HG02763 (cell line): ENCODE measurements around the gene TFB2M.
"Not testable (repeated sequence)": the region's sequence is repeated elsewhere in the genome, so short reads cannot be mapped to it uniquely, and the experiment has no call there.

Source experiments
- ATAC-seq: cut with Tn5 transposase; IDR thresholded peaks from one replicate; pipeline ENCODE4 v1.9.1; 2021; ENCODE audit warnings: mild to moderate bottlenecking, moderate library complexity; ENCODE audit not compliant: unreplicated experiment

Gene TFB2M

GRCh38 chr1:246566128-246566812, at the start of gene TFB2M, which contains the start of gene CNST:
Gene TFB2M, minus strand, starts transcription at chr1:246566261. Its CDS starts 123 bp downstream, at chr1:246566138.
Gene CNST, plus strand, starts transcription at chr1:246566456. Its CDS starts 25,107 bp downstream, at chr1:246591563.
- ATAC-seq: peak; percentile 96

GRCh38 chr1:246613096-246613758, 47.2 kb upstream of the TFB2M start:
- no peak for ATAC-seq

- ATAC-seq: no peak
These were observed 43.6 kb upstream of the TFB2M start for GRCh38 chr1:246609632-246610031.

GRCh38 chr1:246608616-246609376, 42.7 kb upstream of the TFB2M start:
- ATAC-seq: no peak

- ATAC-seq: no peak
These were observed 41.4 kb upstream of the TFB2M start for GRCh38 chr1:246607462-246607861.

- not testable (repeated sequence) for ATAC-seq
These were observed 39.2 kb upstream of the TFB2M start for GRCh38 chr1:246605231-246605630.

- no peak for ATAC-seq
These were observed 36.1 kb upstream of the TFB2M start for GRCh38 chr1:246602194-246602593.

- no peak for ATAC-seq
These were observed 34.5 kb upstream of the TFB2M start for GRCh38 chr1:246600579-246600978.

GRCh38 chr1:246599315-246599714, 33.3 kb upstream of the TFB2M start:
- ATAC-seq: no peak

GRCh38 chr1:246597971-246598370, 31.9 kb upstream of the TFB2M start:
- ATAC-seq: no peak

GRCh38 chr1:246597340-246597739, 31.3 kb upstream of the TFB2M start:
- no peak for ATAC-seq

- ATAC-seq: no peak
These were observed 29.1 kb upstream of the TFB2M start for GRCh38 chr1:246595146-246595545.

GRCh38 chr1:246592695-246593094, 26.6 kb upstream of the TFB2M start:
- ATAC-seq: no peak

GRCh38 chr1:246591958-246592357, 25.9 kb upstream of the TFB2M start:
- ATAC-seq: no peak

- ATAC-seq: peak; percentile 98
These were observed 25.4 kb upstream of the TFB2M start for GRCh38 chr1:246591504-246591903.

- peak; percentile 13 for ATAC-seq
These were observed 25.0 kb upstream of the TFB2M start for GRCh38 chr1:246591047-246591446.

- ATAC-seq: not testable (repeated sequence)
These were observed 23.9 kb upstream of the TFB2M start for GRCh38 chr1:246589919-246590318.

GRCh38 chr1:246588159-246588721, 22.2 kb upstream of the TFB2M start:
- ATAC-seq: no peak

- ATAC-seq: no peak
These were observed 21.5 kb upstream of the TFB2M start for GRCh38 chr1:246587606-246588005.

- ATAC-seq: no peak
These were observed 21.0 kb upstream of the TFB2M start for GRCh38 chr1:246587032-246587431.

GRCh38 chr1:246583448-246584185, 17.6 kb upstream of the TFB2M start:
- no peak for ATAC-seq
